Neural crest cell (in vitro differentiated cells): Measurements from ENCODE around the gene RPS3A. TPM values are rescaled to one million over a fixed set of nuclear protein-coding genes. Genes with fewer than 3 reads are reported as not detected.

Experiments
- DNase-seq: peaks from one replicate; pipeline ENCODE4 v3.0.0; 2021; ENCODE audit warnings: low read depth, mixed read lengths, low spot score
- H3K27ac Mint-ChIP-seq: one replicate; pipeline ENCODE4 v1.8.0; 2021; ENCODE audit warnings: mild to moderate bottlenecking, mixed read lengths; ENCODE audit not compliant: unreplicated experiment
- H3K27me3 Mint-ChIP-seq: 2 replicates; pipeline ENCODE4 v1.8.0; 2021; ENCODE audit warnings: low read depth, mild to moderate bottlenecking, mixed read lengths
- H3K36me3 Mint-ChIP-seq: 2 replicates; pipeline ENCODE4 v1.8.0; 2021; ENCODE audit warnings: low read depth, mild to moderate bottlenecking, mixed read lengths
- H3K4me1 Mint-ChIP-seq: 2 replicates; pipeline ENCODE4 v1.8.0; 2021; ENCODE audit warnings: mixed read lengths
- H3K4me3 Mint-ChIP-seq: one replicate; pipeline ENCODE4 v1.8.0; 2021; ENCODE audit warnings: mild to moderate bottlenecking, mixed read lengths
- H3K9me3 Mint-ChIP-seq: 2 replicates; pipeline ENCODE4 v1.8.0; 2021; ENCODE audit warnings: mixed read lengths
- CTCF ChIP-seq: fragments of 200-600 bp; sonication (generic); conservative IDR thresholded peaks from 2 replicates; pipeline ENCODE4 v1.5.0; 2021; ENCODE audit warnings: antibody characterized with exemption, mild to moderate bottlenecking
- total RNA-seq: library from RNA; stranded (reverse); gene quantifications from 2 replicates; pipeline ENCODE4 v1.2.1, GENCODE V29; 2021

Gene RPS3A
- total RNA-seq, 1 donor from 2014 or later: 2,382 TPM

GRCh38 chr4:151094290-151094751, 5.1 kb upstream of the RPS3A start:
- H3K36me3 Mint-ChIP-seq: peaks cover 2% of the 10 kb centered on the region

GRCh38 chr4:151095142-151095541, 4.3 kb upstream of the RPS3A start:
- Mint-ChIP-seq H3K27me3 (peaks cover 5% of the 10 kb centered on the region), H3K9me3 (no peaks in the 10 kb centered on the region), H3K4me3 (no peak overlapping the region), H3K36me3 (peaks cover 7% of the 10 kb centered on the region), H3K4me1 (peaks cover 10% of the 10 kb centered on the region), H3K27ac (no peak overlapping the region)
- DNase-seq: no peak
- TF ChIP-seq CTCF: no peak

More at GRCh38 chr4:151094290-151094751, 5.1 kb upstream of the RPS3A start:
- no peak for TF ChIP-seq CTCF
- Mint-ChIP-seq H3K9me3 (no peaks in the 10 kb centered on the region), H3K27me3 (peaks cover 5% of the 10 kb centered on the region), H3K27ac (no peak overlapping the region), H3K4me3 (no peak overlapping the region), H3K4me1 (peaks cover 4% of the 10 kb centered on the region)
- no peak for DNase-seq

GRCh38 chr4:151097759-151098158, 1.7 kb upstream of the RPS3A start:
- H3K27ac Mint-ChIP-seq: no peak overlapping the region
- H3K9me3 Mint-ChIP-seq: no peaks in the 10 kb centered on the region
- H3K36me3 Mint-ChIP-seq: peaks cover 28% of the 10 kb centered on the region
- no peak for DNase-seq
- peaks cover 5% of the 10 kb centered on the region for H3K27me3 Mint-ChIP-seq
- H3K4me3 Mint-ChIP-seq: peak overlapping the region; percentile 64
- peaks cover 31% of the 10 kb centered on the region for H3K4me1 Mint-ChIP-seq
- no peak for TF ChIP-seq CTCF

GRCh38 chr4:151098979-151099228, 524 bp upstream of the RPS3A start:
- DNase-seq: no peak
- peaks cover 32% of the 10 kb centered on the region for H3K4me1 Mint-ChIP-seq
- H3K9me3 Mint-ChIP-seq: no peaks in the 10 kb centered on the region
- peak overlapping the region; percentile 99 for H3K4me3 Mint-ChIP-seq
- H3K27ac Mint-ChIP-seq: peak overlapping the region; percentile 100
- H3K27me3 Mint-ChIP-seq: peaks cover 5% of the 10 kb centered on the region
- TF ChIP-seq CTCF: no peak
- peaks cover 31% of the 10 kb centered on the region for H3K36me3 Mint-ChIP-seq

GRCh38 chr4:151099976-151100417, 569 bp downstream of the RPS3A start:
- TF ChIP-seq CTCF: no peak
- Mint-ChIP-seq H3K27me3 (peaks cover 5% of the 10 kb centered on the region), H3K27ac (peak overlapping the region; percentile 100), H3K9me3 (no peaks in the 10 kb centered on the region), H3K4me3 (peak overlapping the region; percentile 99), H3K36me3 (peaks cover 33% of the 10 kb centered on the region), H3K4me1 (peaks cover 32% of the 10 kb centered on the region)
- no peak for DNase-seq

- DNase-seq: no peak
- no peak for TF ChIP-seq CTCF
- H3K36me3 Mint-ChIP-seq: peaks cover 33% of the 10 kb centered on the region
- H3K27me3 Mint-ChIP-seq: no peaks in the 10 kb centered on the region
- peak overlapping the region; percentile 100 for H3K27ac Mint-ChIP-seq
- peaks cover 32% of the 10 kb centered on the region for H3K4me1 Mint-ChIP-seq
- no peaks in the 10 kb centered on the region for H3K9me3 Mint-ChIP-seq
- peak overlapping the region; percentile 99 for H3K4me3 Mint-ChIP-seq
Measured at GRCh38 chr4:151100531-151100930, 1.1 kb downstream of the RPS3A start.
